A673 (cell line): ENCODE data around the gene FUBP3. TPM values are rescaled to one million over a fixed set of nuclear protein-coding genes. Genes with fewer than 3 reads are reported as not detected.

Experiments
- BruUV-seq: library from RNA; stranded (reverse); fragments of 400-500 nt; replicated peaks from 2 replicates; lab custom pipeline; 2021; lab: Mats Ljungman, UMichigan
- CTCF ChIA-PET: fragments of 300-600 bp; sonication (Branson Sonifier 250); formaldehyde crosslinking; loops from one replicate; lab custom pipeline; 2022; ENCODE audit warnings: antibody characterized with exemption; lab: Charles Lee
- POLR2A ChIA-PET: fragments of 300-600 bp; sonication (Branson Sonifier 250); formaldehyde crosslinking; loops from one replicate; lab custom pipeline; 2022; ENCODE audit warnings: antibody characterized with exemption; ENCODE audit not compliant: low non-redundant PET; lab: Charles Lee
- DNase-seq: peaks from one replicate; pipeline ENCODE4 v3.0.0-alpha.2; 2015; ENCODE audit warnings: low spot score
- H3K27ac ChIP-seq: fragments of 200-600 bp; sonication (generic); 2 replicates; pipeline ENCODE4 v1.5.1; 2016; ENCODE audit warnings: mixed run types, low read depth, mild to moderate bottlenecking, mixed read lengths, antibody characterized with exemption, low read length; ENCODE audit not compliant: poor library complexity, severe bottlenecking
- H3K27me3 ChIP-seq: fragments of 200-600 bp; sonication (generic); replicated peaks from 2 replicates; pipeline ENCODE4 v1.6.1; 2017; ENCODE audit warnings: mixed run types, low read depth, mild to moderate bottlenecking, mixed read lengths, antibody characterized with exemption, low read length; ENCODE audit not compliant: insufficient read depth, poor library complexity
- H3K36me3 ChIP-seq: fragments of 200-600 bp; sonication (generic); 2 replicates; pipeline ENCODE4 v1.6.1; 2016; ENCODE audit warnings: mixed run types, mild to moderate bottlenecking, mixed read lengths, antibody characterized with exemption, low read length; ENCODE audit not compliant: insufficient read depth, poor library complexity, severe bottlenecking
- H3K4me1 ChIP-seq: fragments of 200-600 bp; sonication (generic); 2 replicates; pipeline ENCODE4 v1.6.1; 2017; ENCODE audit warnings: mixed run types, mild to moderate bottlenecking, mixed read lengths, antibody characterized with exemption, low read length; ENCODE audit not compliant: insufficient read depth, poor library complexity, severe bottlenecking
- H3K4me3 ChIP-seq: fragments of 200-600 bp; sonication (generic); 2 replicates; pipeline ENCODE4 v1.5.1; 2016; ENCODE audit warnings: low read depth, mixed run types, mild to moderate bottlenecking, mixed read lengths, low read length; ENCODE audit not compliant: poor library complexity, severe bottlenecking
- H3K9me3 ChIP-seq: fragments of 200-600 bp; sonication (generic); 2 replicates; pipeline ENCODE4 v1.6.1; 2016; ENCODE audit warnings: mixed run types, low read depth, mild to moderate bottlenecking, mixed read lengths, antibody characterized with exemption, low read length; ENCODE audit not compliant: poor library complexity, severe bottlenecking
- CTCF ChIP-seq: fragments of 300-800, 200-600 bp; sonication (generic); conservative IDR thresholded peaks from 2 replicates; pipeline ENCODE4 v1.5.1; 2017; ENCODE audit warnings: low read depth, mild to moderate bottlenecking, antibody characterized with exemption, low read length, moderate library complexity, mixed read lengths
- EZH2 ChIP-seq: fragments of 200-600 bp; sonication (generic); IDR thresholded peaks from 2 replicates; pipeline ENCODE4 v1.6.1; 2017; ENCODE audit warnings: borderline replicate concordance, low read depth, mild to moderate bottlenecking, mixed read lengths, antibody characterized with exemption, low read length; ENCODE audit not compliant: poor library complexity, severe bottlenecking
- intact Hi-C: fragments of 100-400 bp; cut with micrococcal nuclease; formaldehyde crosslinking; loops from one replicate; pipeline ENCODE4 v1.10.0; 2022; ENCODE audit not compliant: unreplicated experiment
- total RNA-seq: library from RNA; stranded (reverse); gene quantifications from 2 replicates; pipeline ENCODE4 v1.2.3, GENCODE V29; 2021

Gene FUBP3
- total RNA-seq, 1 experiment from 2014 or later = 80.4 TPM

GRCh38 chr9:130570208-130570607, 9.2 kb upstream of the FUBP3 start:
- Histone ChIP-seq H3K4me1 (no peaks in the 10 kb centered on the region), H3K4me3 (no peak overlapping the region), H3K36me3 (no peaks in the 10 kb centered on the region), H3K27ac (no peak overlapping the region), H3K27me3 (no peaks in the 10 kb centered on the region), H3K9me3 (no peaks in the 10 kb centered on the region)
- BruUV-seq = no TSS peak
- CTCF ChIA-PET = no interaction called here
- intact Hi-C loops = no loop called here
- TF ChIP-seq EZH2 = no peak
- no peak for TF ChIP-seq CTCF
- DNase-seq = peak; percentile 32
- POLR2A ChIA-PET = no interaction called here

- POLR2A ChIA-PET = no interaction called here
- CTCF ChIA-PET = no interaction called here
- no peak overlapping the region for H3K27ac ChIP-seq
- H3K36me3 ChIP-seq = no peaks in the 10 kb centered on the region
- TF ChIP-seq CTCF = no peak
- no peak for TF ChIP-seq EZH2
- H3K4me1 ChIP-seq = peaks cover 5% of the 10 kb centered on the region
- no TSS peak for BruUV-seq
- no peak overlapping the region for H3K4me3 ChIP-seq
- H3K9me3 ChIP-seq = no peaks in the 10 kb centered on the region
- intact Hi-C loops = no loop called here
- H3K27me3 ChIP-seq = peaks cover 3% of the 10 kb centered on the region
- no peak for DNase-seq
These were observed 3.9 kb upstream of the FUBP3 start for GRCh38 chr9:130575514-130575913.

GRCh38 chr9:130576176-130576575, 3.2 kb upstream of the FUBP3 start:
- TF ChIP-seq CTCF (no peak), EZH2 (no peak)
- Histone ChIP-seq H3K9me3 (no peaks in the 10 kb centered on the region), H3K4me1 (peaks cover 10% of the 10 kb centered on the region), H3K27ac (no peak overlapping the region), H3K4me3 (no peak overlapping the region), H3K27me3 (peaks cover 3% of the 10 kb centered on the region), H3K36me3 (no peaks in the 10 kb centered on the region)
- POLR2A ChIA-PET = no interaction called here
- DNase-seq = no peak
- CTCF ChIA-PET = no interaction called here
- no TSS peak for BruUV-seq
- intact Hi-C loops = no loop called here
